Breast epithelium (tissue), 4 donors: Measurements from ENCODE around the gene HACD1. TPM values are rescaled to one million over a fixed set of nuclear protein-coding genes. Genes with fewer than 3 reads are reported as not detected.

Experiments used
- DNase-seq, 2 donors: peaks; one replicate each; pipeline ENCODE4 v3.0.0-alpha.2; 2019; ENCODE audit warnings: low spot score in 2 of 2
- H3K27ac ChIP-seq, 2 donors: fragments of 200-600 bp; sonication (generic) in 1 of 2; one replicate each; pipeline ENCODE4 v1.5.1; 2016 to 2019; ENCODE audit warnings: mild to moderate bottlenecking in 1 of 2
- H3K27me3 ChIP-seq, 2 donors: fragments of 200-600 bp; sonication (generic) in 1 of 2; one replicate each; pipeline versions ENCODE4 v1.5.1 to v1.6.0; 2017 to 2019; ENCODE audit warnings: control low read depth in 1 of 2, mild to moderate bottlenecking in 1 of 2
- H3K36me3 ChIP-seq: fragments of 200-600 bp; one replicate; pipeline ENCODE4 v1.5.1; 2019
- H3K4me1 ChIP-seq, 2 donors: fragments of 200-600 bp; sonication (generic); one replicate each; pipeline ENCODE4 v1.5.1; 2016 to 2019; ENCODE audit warnings: control low read depth in 1 of 2
- H3K4me3 ChIP-seq, 3 donors: fragments of 200-600 bp; sonication (generic); 1 replicate in 2 of 3; 2 replicates in 1 of 3; pipeline ENCODE4 v1.5.1; 2016 to 2019; ENCODE audit warnings: mild to moderate bottlenecking in 3 of 3, moderate library complexity in 2 of 3
- H3K9me3 ChIP-seq, 2 donors: fragments of 200-600 bp; sonication (generic) in 1 of 2; one replicate each; pipeline ENCODE4 v1.5.1; 2016 to 2019; ENCODE audit warnings: control low read depth in 1 of 2
- CTCF ChIP-seq, 3 donors: fragments of 450-650 bp; IDR thresholded peaks; one replicate each; pipeline ENCODE4 v1.5.1; 2016 to 2017; ENCODE audit warnings: antibody characterized with exemption in 3 of 3, mild to moderate bottlenecking in 3 of 3, moderate library complexity in 3 of 3
- POLR2A ChIP-seq: fragments of 450-650 bp; IDR thresholded peaks from one replicate; pipeline ENCODE4 v1.6.1; 2016; ENCODE audit warnings: antibody characterized with exemption, mild to moderate bottlenecking, moderate library complexity
- POLR2AphosphoS5 ChIP-seq, 3 donors: sonication (generic); formaldehyde crosslinking; IDR thresholded peaks; one replicate each; pipeline ENCODE4 v1.6.1; 2017; ENCODE audit warnings: antibody characterized with exemption in 3 of 3
- intact Hi-C: fragments of 100-400 bp; cut with DNase I; formaldehyde crosslinking; loops from one replicate; pipeline ENCODE4 v1.15.1; 2023; ENCODE audit warnings: low total_unique reads
- total RNA-seq, 3 donors: library from RNA; depleted of rRNA; stranded (reverse); fragments of >200 nt; gene quantifications; one replicate each; pipeline ENCODE4 v1.1.0, GENCODE V29; 2016

Gene HACD1
- total RNA-seq, 3 donors from 2014 or later: 13.1 to 60.3 (median 13.2) TPM

- Histone ChIP-seq H3K36me3 (no peaks in the 10 kb centered on the region), H3K4me1 (no peaks in the 10 kb centered on the region), H3K27ac (no peak overlapping the region), H3K9me3 (peaks cover 0 to 7% of the 10 kb centered on the region in 2 donors), H3K27me3 (no peaks in the 10 kb centered on the region), H3K4me3 (no peak overlapping the region)
- intact Hi-C loops: no loop called here
- DNase-seq: no peak
- TF ChIP-seq CTCF (IDR thresholded peaks at IDR 0.05) (no peak), POLR2AphosphoS5 (IDR thresholded peaks at IDR 0.05) (no peak), POLR2A (no peak)
Observed at GRCh38 chr10:17652585-17652984, 35.4 kb upstream of the HACD1 start.

- no peak for DNase-seq
- no peak overlapping the region for H3K27ac ChIP-seq
- TF ChIP-seq POLR2AphosphoS5 (IDR thresholded peaks at IDR 0.05) (no peak), CTCF (IDR thresholded peaks at IDR 0.05) (no peak), POLR2A (no peak)
- H3K36me3 ChIP-seq: no peaks in the 10 kb centered on the region
- H3K4me3 ChIP-seq: no peak overlapping the region
- no peaks in the 10 kb centered on the region for H3K4me1 ChIP-seq
- intact Hi-C loops: no loop called here
- peaks cover 0 to under 1% of the 10 kb centered on the region in 2 donors for H3K9me3 ChIP-seq
- no peaks in the 10 kb centered on the region for H3K27me3 ChIP-seq
Observed at GRCh38 chr10:17651896-17652295, 34.7 kb upstream of the HACD1 start.

- TF ChIP-seq POLR2A (no peak), CTCF (IDR thresholded peaks at IDR 0.05) (no peak), POLR2AphosphoS5 (IDR thresholded peaks at IDR 0.05) (no peak)
- Histone ChIP-seq H3K4me3 (no peak overlapping the region), H3K9me3 (no peaks in the 10 kb centered on the region), H3K27me3 (no peaks in the 10 kb centered on the region), H3K27ac (no peak overlapping the region), H3K36me3 (no peaks in the 10 kb centered on the region), H3K4me1 (peaks cover 0 to 4% of the 10 kb centered on the region in 2 donors)
- DNase-seq: no peak
- intact Hi-C loops: no loop called here
Observed at GRCh38 chr10:17650416-17650815, 33.2 kb upstream of the HACD1 start.

- Histone ChIP-seq H3K9me3 (no peaks in the 10 kb centered on the region), H3K4me3 (no peak overlapping the region), H3K27ac (no peak overlapping the region), H3K4me1 (peaks cover 0 to 4% of the 10 kb centered on the region in 2 donors), H3K27me3 (no peaks in the 10 kb centered on the region), H3K36me3 (no peaks in the 10 kb centered on the region)
- DNase-seq: no peak
- no peak for TF ChIP-seq POLR2A
- no peak for TF ChIP-seq CTCF (IDR thresholded peaks at IDR 0.05)
- no peak for TF ChIP-seq POLR2AphosphoS5 (IDR thresholded peaks at IDR 0.05)
- intact Hi-C loops: no loop called here
Observed at GRCh38 chr10:17649836-17650235, 32.7 kb upstream of the HACD1 start.

- Histone ChIP-seq H3K4me3 (no peak overlapping the region), H3K4me1 (peaks cover 0 to 4% of the 10 kb centered on the region in 2 donors), H3K9me3 (no peaks in the 10 kb centered on the region), H3K27me3 (no peaks in the 10 kb centered on the region), H3K36me3 (no peaks in the 10 kb centered on the region), H3K27ac (no peak overlapping the region)
- DNase-seq: no peak
- intact Hi-C loops: no loop called here
- no peak for TF ChIP-seq POLR2AphosphoS5 (IDR thresholded peaks at IDR 0.05)
- TF ChIP-seq CTCF (IDR thresholded peaks at IDR 0.05): no peak
- no peak for TF ChIP-seq POLR2A
Observed at GRCh38 chr10:17649052-17649451, 31.9 kb upstream of the HACD1 start.
